ENCODE results near the gene RIBC2.

RIBC2 gene

GRCh38 chr22:45418056-45418769 is 4.7 kb downstream of the RIBC2 start:
- no peak overlapping the region for H3K4me3 ChIP-seq (ENCODE audit: low read depth, low read length)
- TF ChIP-seq CTCF (IDR thresholded peaks at IDR 0.05; ENCODE audit: low read depth, low read length, missing control alignments), result no peak
- DNase-seq (ENCODE audit: low read depth), result no peak

GRCh38 chr22:45418770-45419138 is 5.3 kb downstream of the RIBC2 start:
- DNase-seq (ENCODE audit: low read depth), result no peak
- TF ChIP-seq CTCF (IDR thresholded peaks at IDR 0.05; ENCODE audit: low read depth, low read length, missing control alignments), result no peak
- H3K4me3 ChIP-seq (ENCODE audit: low read depth, low read length), result no peak overlapping the region

- no peak overlapping the region for H3K4me3 ChIP-seq (ENCODE audit: low read depth, low read length)
- no peak for TF ChIP-seq CTCF (IDR thresholded peaks at IDR 0.05; ENCODE audit: low read depth, low read length, missing control alignments)
- no peak for DNase-seq (ENCODE audit: low read depth)
These were observed 6.5 kb downstream of the RIBC2 start for GRCh38 chr22:45420011-45420410.

DNA sequence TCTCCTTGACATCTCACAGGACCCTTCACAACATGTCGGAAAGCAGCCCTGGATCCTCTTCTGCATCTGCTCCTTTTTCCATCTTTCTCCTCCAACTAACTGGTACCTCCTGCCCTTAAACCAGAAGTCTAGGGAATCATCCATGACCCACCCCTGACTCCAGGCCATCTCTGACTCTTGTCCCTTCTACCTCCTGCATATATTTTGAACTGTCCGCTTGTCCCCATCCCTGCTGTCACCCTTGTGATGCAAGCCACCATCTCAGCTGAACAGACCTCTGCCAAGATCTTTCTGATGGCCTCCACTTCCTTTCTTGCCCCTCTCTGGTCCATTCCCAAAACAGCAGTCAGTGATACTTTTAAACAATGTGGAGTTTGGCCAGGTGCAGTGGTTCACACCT is 7.0 kb downstream of the RIBC2 start:
- no peak for TF ChIP-seq CTCF (IDR thresholded peaks at IDR 0.05; ENCODE audit: low read depth, low read length, missing control alignments)
- DNase-seq (ENCODE audit: low read depth), result no peak
- no peak overlapping the region for H3K4me3 ChIP-seq (ENCODE audit: low read depth, low read length)

GRCh38 chr22:45421349-45422055 is 8.0 kb downstream of the RIBC2 start:
- H3K4me3 ChIP-seq (ENCODE audit: low read depth, low read length), result no peak overlapping the region
- no peak for DNase-seq (ENCODE audit: low read depth)
- TF ChIP-seq CTCF (IDR thresholded peaks at IDR 0.05; ENCODE audit: low read depth, low read length, missing control alignments), result no peak

GRCh38 chr22:45422237-45422983 is 8.9 kb downstream of the RIBC2 start:
- no peak for DNase-seq (ENCODE audit: low read depth)
- TF ChIP-seq CTCF (IDR thresholded peaks at IDR 0.05; ENCODE audit: low read depth, low read length, missing control alignments), result no peak
- no peak overlapping the region for H3K4me3 ChIP-seq (ENCODE audit: low read depth, low read length)
